ENCODE results near the gene DNAJC8. TPM values are rescaled to one million over a fixed set of nuclear protein-coding genes. Genes with fewer than 3 reads are reported as not detected.
A peak's percentile ranks its signal among the peaks of the same experiment; 100 is the strongest.

DNAJC8 gene
- total RNA-seq, 5 donors from 2014 or later (not counting 1 experiment from before 2014, with no cell fraction given), result 61.8 to 68.0 (median 67.2) TPM

GRCh38 chr1:28180306-28181305 lies 52.2 kb downstream of the DNAJC8 start:
- Mint-ChIP-seq H3K36me3 (peaks cover 3% of the 10 kb centered on the region), H3K27me3 (no peaks in the 10 kb centered on the region), H3K27ac (no peak overlapping the region), H3K9me3 (no peaks in the 10 kb centered on the region), H3K4me1 (peaks cover 11 to 23% (median 16%) of the 10 kb centered on the region in 3 donors), H3K4me3 (peak overlapping the region in 1 of 3 donors; percentile 44)
- Histone ChIP-seq H3K36me3 (ENCODE audit: control insufficient read depth in 2 of 2, extremely low read depth in 1 of 2, insufficient read depth in 1 of 2, low read length in 1 of 2) (no peaks in the 10 kb centered on the region), H3K9me3 (no peaks in the 10 kb centered on the region), H3K4me1 (ENCODE audit: control insufficient read depth in 1 of 2, extremely low read depth in 1 of 2, insufficient read depth in 2 of 2, low read length in 2 of 2) (peaks cover 3 to 7% of the 10 kb centered on the region in 2 experiments), H3K27me3 (replicated peaks in 1 of 2; ENCODE audit: control insufficient read depth in 2 of 2, extremely low read depth in 1 of 2, insufficient read depth in 2 of 2, low read length in 1 of 2) (peaks cover 0 to 5% of the 10 kb centered on the region in 2 experiments), H3K27ac (ENCODE audit: low read length) (no peak overlapping the region), H3K4me3 (ENCODE audit: control insufficient read depth in 1 of 2, extremely low read depth in 1 of 2, low read length in 1 of 2) (no peak overlapping the region)
- DNase-seq (no peak), ATAC-seq (replicated peaks in 1 of 4) (no peak)
- ChIA-PET POLR2A (no interaction called here), CTCF (no interaction called here)
- WGBS (ENCODE audit: insufficient coverage), result 60% methylated on average over 4 of the region's 12 CpGs

- Histone ChIP-seq H3K4me1 (ENCODE audit: control insufficient read depth in 1 of 2, extremely low read depth in 1 of 2, insufficient read depth in 2 of 2, low read length in 2 of 2) (peaks cover 3 to 10% of the 10 kb centered on the region in 2 experiments), H3K9me3 (no peaks in the 10 kb centered on the region), H3K4me3 (ENCODE audit: control insufficient read depth in 1 of 2, extremely low read depth in 1 of 2, low read length in 1 of 2) (no peak overlapping the region), H3K36me3 (ENCODE audit: control insufficient read depth in 2 of 2, extremely low read depth in 1 of 2, insufficient read depth in 1 of 2, low read length in 1 of 2) (no peaks in the 10 kb centered on the region), H3K27me3 (replicated peaks in 1 of 2; ENCODE audit: control insufficient read depth in 2 of 2, extremely low read depth in 1 of 2, insufficient read depth in 2 of 2, low read length in 1 of 2) (peaks cover 0 to 11% of the 10 kb centered on the region in 2 experiments), H3K27ac (ENCODE audit: low read length) (no peak overlapping the region)
- Mint-ChIP-seq H3K4me1 (peaks cover 12 to 31% (median 18%) of the 10 kb centered on the region in 3 donors), H3K9me3 (no peaks in the 10 kb centered on the region), H3K36me3 (peaks cover 2% of the 10 kb centered on the region), H3K4me3 (no peak overlapping the region), H3K27ac (peak overlapping the region in 1 of 2 donors; percentile 13), H3K27me3 (no peaks in the 10 kb centered on the region)
- DNase-seq, result no peak
- ChIA-PET CTCF (no interaction called here), POLR2A (no interaction called here)
- ATAC-seq (replicated peaks in 1 of 4), result no peak
- WGBS (ENCODE audit: insufficient coverage), result 96% methylated on average over 11 of the region's 15 CpGs
These were observed 53.9 kb downstream of the DNAJC8 start for GRCh38 chr1:28178690-28179485.

GRCh38 chr1:28176492-28177470 lies 56.0 kb downstream of the DNAJC8 start, which contains the start of gene PTAFR:
PTAFR (minus strand) TSS chr1:28176690; CDS start chr1:28151021, 25,669 bp downstream.
- H3K27me3 ChIP-seq (replicated peaks in 1 of 2; ENCODE audit: control insufficient read depth in 2 of 2, extremely low read depth in 1 of 2, insufficient read depth in 2 of 2, low read length in 1 of 2), result peaks cover 0 to 17% of the 10 kb centered on the region in 2 experiments
- Mint-ChIP-seq H3K27ac (no peak within 1 kb of the TSS), H3K4me3 (no peak within 1 kb of the TSS), H3K36me3 (no peaks in the 10 kb centered on the region), H3K4me1 (peaks cover 27 to 50% (median 34%) of the 10 kb centered on the region in 3 donors), H3K9me3 (no peaks in the 10 kb centered on the region), H3K27me3 (no peaks in the 10 kb centered on the region)
- H3K27ac ChIP-seq (ENCODE audit: low read length), result no peak within 1 kb of the TSS
- no peaks in the 10 kb centered on the region for H3K36me3 ChIP-seq (ENCODE audit: control insufficient read depth in 2 of 2, extremely low read depth in 1 of 2, insufficient read depth in 1 of 2, low read length in 1 of 2)
- POLR2A ChIA-PET, result interaction anchor here in 1 of 2 donors (0.5 kb wide), 1 partner anchor 855 kb away, joined by 11 read pairs; no protein-coding TSS in a partner anchor
- H3K9me3 ChIP-seq, result no peaks in the 10 kb centered on the region
- DNase-seq (peak in 3 of 35 experiments; percentile 5 to 33 (median 20)), ATAC-seq (replicated peaks in 1 of 4) (peak in 1 of 4 experiments; percentile 8)
- 78% methylated on average over 18 of the region's 18 CpGs for WGBS (ENCODE audit: insufficient coverage)
- CTCF ChIA-PET, result no interaction called here
- no peak within 1 kb of the TSS for H3K4me3 ChIP-seq (ENCODE audit: control insufficient read depth in 1 of 2, extremely low read depth in 1 of 2, low read length in 1 of 2)
- peaks cover 11 to 31% of the 10 kb centered on the region in 2 experiments for H3K4me1 ChIP-seq (ENCODE audit: control insufficient read depth in 1 of 2, extremely low read depth in 1 of 2, insufficient read depth in 2 of 2, low read length in 2 of 2)

GRCh38 chr1:28175955-28176485 lies 56.8 kb downstream of the DNAJC8 start:
- ATAC-seq (replicated peaks in 1 of 4) (no peak), DNase-seq (no peak)
- H3K4me1 ChIP-seq (ENCODE audit: control insufficient read depth in 1 of 2, extremely low read depth in 1 of 2, insufficient read depth in 2 of 2, low read length in 2 of 2), result peaks cover 11 to 34% of the 10 kb centered on the region in 2 experiments
- no peaks in the 10 kb centered on the region for H3K9me3 ChIP-seq
- no peak overlapping the region for H3K4me3 ChIP-seq (ENCODE audit: control insufficient read depth in 1 of 2, extremely low read depth in 1 of 2, low read length in 1 of 2)
- Mint-ChIP-seq H3K4me3 (no peak overlapping the region), H3K27me3 (no peaks in the 10 kb centered on the region), H3K36me3 (no peaks in the 10 kb centered on the region), H3K27ac (no peak overlapping the region), H3K9me3 (no peaks in the 10 kb centered on the region), H3K4me1 (peaks cover 29 to 52% (median 36%) of the 10 kb centered on the region in 3 donors)
- H3K27me3 ChIP-seq (replicated peaks in 1 of 2; ENCODE audit: control insufficient read depth in 2 of 2, extremely low read depth in 1 of 2, insufficient read depth in 2 of 2, low read length in 1 of 2), result peaks cover 0 to 20% of the 10 kb centered on the region in 2 experiments
- ChIA-PET CTCF (no interaction called here), POLR2A (no interaction called here)
- WGBS (ENCODE audit: insufficient coverage), result 96% methylated on average over 8 of the region's 8 CpGs
- H3K36me3 ChIP-seq (ENCODE audit: control insufficient read depth in 2 of 2, extremely low read depth in 1 of 2, insufficient read depth in 1 of 2, low read length in 1 of 2), result no peaks in the 10 kb centered on the region
- no peak overlapping the region for H3K27ac ChIP-seq (ENCODE audit: low read length)

GRCh38 chr1:28173980-28174297 lies 58.9 kb downstream of the DNAJC8 start:
- H3K27ac ChIP-seq (ENCODE audit: low read length), result no peak overlapping the region

More at GRCh38 chr1:28173980-28174297, 58.9 kb downstream of the DNAJC8 start:
- POLR2A ChIA-PET, result no interaction called here
- Histone ChIP-seq H3K4me3 (ENCODE audit: control insufficient read depth in 1 of 2, extremely low read depth in 1 of 2, low read length in 1 of 2) (no peak overlapping the region), H3K27me3 (replicated peaks in 1 of 2; ENCODE audit: control insufficient read depth in 2 of 2, extremely low read depth in 1 of 2, insufficient read depth in 2 of 2, low read length in 1 of 2) (peaks cover 0 to 20% of the 10 kb centered on the region in 2 experiments), H3K9me3 (no peaks in the 10 kb centered on the region), H3K4me1 (ENCODE audit: control insufficient read depth in 1 of 2, extremely low read depth in 1 of 2, insufficient read depth in 2 of 2, low read length in 2 of 2) (peaks cover 12 to 47% of the 10 kb centered on the region in 2 experiments), H3K36me3 (ENCODE audit: control insufficient read depth in 2 of 2, extremely low read depth in 1 of 2, insufficient read depth in 1 of 2, low read length in 1 of 2) (no peaks in the 10 kb centered on the region)
- ATAC-seq (replicated peaks in 1 of 4) (no peak), DNase-seq (no peak)
- Mint-ChIP-seq H3K36me3 (no peaks in the 10 kb centered on the region), H3K27ac (no peak overlapping the region), H3K4me1 (peaks cover 34 to 58% (median 37%) of the 10 kb centered on the region in 3 donors), H3K9me3 (no peaks in the 10 kb centered on the region), H3K27me3 (no peaks in the 10 kb centered on the region), H3K4me3 (no peak overlapping the region)
- CTCF ChIA-PET, result interaction anchor here in 1 of 2 donors (0.6 kb wide), 1 partner anchor 10 kb away, joined by 6 read pairs; no protein-coding TSS in a partner anchor
- 100% methylated on average over 1 of the region's 5 CpGs for WGBS (ENCODE audit: insufficient coverage)

Data from T-cell (primary cell).